GM19468 (cell line): Measurements from ENCODE around the gene ATRX.
"Not testable (repeated sequence)": the region's sequence is repeated elsewhere in the genome, so short reads cannot be mapped to it uniquely, and the experiment has no call there.

ENCODE experiments used
- ATAC-seq: cut with Tn5 transposase; IDR thresholded peaks from one replicate; pipeline ENCODE4 v1.9.1; 2021; ENCODE audit warnings: mild to moderate bottlenecking, moderate library complexity, moderate number of reproducible peaks; ENCODE audit not compliant: unreplicated experiment; ENCODE audit errors: extremely low read depth

The ATRX gene

GRCh38 chrX:77519765-77520164, 266.3 kb downstream of the ATRX start:
- ATAC-seq = no peak

DNA sequence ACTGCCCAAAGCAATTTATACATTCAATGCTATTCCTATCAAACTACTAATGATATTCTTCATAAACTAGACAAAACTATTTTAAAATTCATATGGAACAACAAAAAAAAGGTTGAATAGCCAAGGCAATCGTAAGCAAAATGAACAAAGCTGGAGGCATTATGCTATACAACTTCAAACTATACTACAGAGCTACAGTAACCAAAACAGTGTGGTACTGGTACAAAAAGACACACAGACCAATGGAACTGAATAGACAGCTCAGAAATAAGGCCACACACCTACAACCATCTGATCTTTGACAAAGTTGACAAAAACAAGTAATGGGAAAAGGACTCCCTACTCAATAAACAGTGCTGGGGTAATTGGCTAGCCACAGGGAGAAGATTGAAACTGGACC, 271.8 kb downstream of the ATRX start:
- no peak for ATAC-seq

GRCh38 chrX:77510007-77510406, 276.0 kb downstream of the ATRX start:
- no peak for ATAC-seq

DNA sequence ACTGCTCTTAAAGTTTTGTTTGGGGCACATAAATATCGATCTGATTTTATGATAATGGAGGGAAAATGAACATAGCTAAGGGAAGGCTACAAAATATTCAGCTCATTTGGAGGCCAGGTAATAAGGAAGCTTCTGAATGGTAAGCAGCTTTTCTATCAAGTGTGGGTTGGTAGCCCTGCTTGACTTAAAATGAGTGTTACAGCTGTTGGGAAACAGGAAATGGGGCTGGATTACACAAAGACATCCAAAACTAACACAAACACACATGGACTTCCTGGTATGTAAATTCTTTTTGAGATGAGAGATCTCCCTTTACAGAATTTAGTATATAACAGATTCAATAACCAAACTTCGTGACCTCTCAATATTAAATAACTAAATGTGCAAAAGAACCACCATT, 280.8 kb downstream of the ATRX start:
- no peak for ATAC-seq

DNA sequence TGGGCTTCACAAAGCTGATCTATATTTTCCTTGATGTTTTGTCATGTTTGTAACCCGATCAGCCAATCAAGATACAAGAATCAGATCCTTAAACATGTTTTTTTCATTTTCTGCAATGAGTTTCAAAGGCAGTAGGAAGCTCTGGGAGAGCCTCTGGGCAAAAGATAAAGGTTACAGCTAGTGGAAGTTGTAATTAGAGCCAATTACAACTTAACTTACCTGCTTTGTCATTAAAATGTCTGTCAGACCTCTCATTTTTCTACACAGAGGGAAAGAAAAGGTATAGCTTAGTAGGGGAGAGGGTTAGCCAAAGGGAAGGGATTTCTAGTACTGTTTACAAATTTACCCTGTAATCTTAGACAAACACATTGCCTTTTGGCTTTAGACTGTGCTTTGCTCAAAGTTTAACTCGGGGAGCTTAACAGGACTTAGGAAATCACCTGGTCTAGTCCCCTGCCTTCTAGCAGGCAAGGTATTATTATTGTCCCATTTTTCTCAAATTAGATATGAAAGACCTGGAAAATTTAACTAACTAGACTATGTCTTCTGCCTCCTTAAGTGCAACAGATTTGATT, 283.0 kb downstream of the ATRX start:
- ATAC-seq = no peak

GRCh38 chrX:77500164-77500563, 285.9 kb downstream of the ATRX start:
- ATAC-seq = not testable (repeated sequence)

DNA sequence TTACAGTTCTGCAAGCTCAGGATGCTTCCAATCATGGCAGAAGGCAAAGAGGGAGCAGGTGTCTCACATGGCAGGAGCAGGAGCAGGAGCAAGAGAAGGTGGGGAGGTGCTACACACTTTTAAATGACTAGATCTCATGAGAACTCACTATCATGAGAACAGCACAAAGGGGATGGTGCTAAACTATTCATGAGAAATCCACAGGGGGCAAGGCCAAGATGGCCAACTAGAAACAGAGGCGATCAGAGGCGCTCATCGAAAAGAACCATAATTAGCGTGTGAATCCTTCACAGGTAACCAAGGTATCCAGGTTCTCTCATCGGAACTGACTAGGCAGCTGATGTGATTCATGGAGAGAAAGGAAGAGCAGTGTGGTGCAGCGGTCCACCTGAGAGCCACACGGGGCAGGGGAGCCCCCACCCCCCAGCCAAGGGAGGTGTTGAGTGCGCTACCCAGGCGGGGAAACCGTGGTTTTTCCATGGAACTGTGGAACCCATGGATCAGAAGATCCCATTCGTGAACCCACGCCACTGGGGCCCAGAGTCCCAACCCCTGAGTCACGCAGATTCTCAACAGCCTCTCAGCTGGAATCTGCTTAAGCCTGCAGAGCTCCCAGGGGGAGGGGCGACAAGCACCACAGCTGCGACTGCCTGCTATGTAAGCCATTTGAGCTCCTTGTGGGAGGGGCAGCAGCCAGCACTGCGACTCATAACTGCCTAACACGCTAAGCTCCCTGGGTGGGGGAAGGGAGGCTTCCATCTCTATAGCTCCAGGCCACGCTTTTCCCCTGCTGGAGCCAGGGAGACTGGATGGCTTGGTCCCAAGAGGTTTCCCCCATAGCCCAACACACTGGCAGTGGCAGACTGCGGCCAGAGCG, 292.1 kb downstream of the ATRX start:
- no peak for ATAC-seq

GRCh38 chrX:77484045-77484444, 302.0 kb downstream of the ATRX start:
- ATAC-seq = no peak

DNA sequence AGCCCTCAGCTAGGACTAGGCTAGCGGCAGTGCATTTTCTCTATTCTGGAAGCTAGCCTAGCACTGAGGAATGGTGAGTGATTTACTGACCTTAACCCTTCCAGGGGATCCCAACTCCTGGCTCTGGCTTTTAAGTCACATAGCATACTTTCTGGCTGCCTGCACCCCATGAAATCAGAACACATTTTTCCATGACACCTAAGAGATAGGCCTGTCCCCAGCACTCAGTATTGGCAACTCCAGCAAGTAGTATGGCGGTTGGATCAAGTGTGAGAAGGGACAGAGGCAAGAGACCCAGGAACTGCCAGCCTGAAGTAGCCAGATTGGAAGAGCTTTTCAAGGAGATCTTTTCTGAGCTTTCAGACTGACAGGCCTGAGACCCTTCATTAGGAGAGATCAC, 330.6 kb downstream of the ATRX start:
- ATAC-seq = no peak
